Glutamatergic neuron (in vitro differentiated cells): ENCODE measurements around the gene TIMM10. TPM values are rescaled to one million over a fixed set of nuclear protein-coding genes. Genes with fewer than 3 reads are reported as not detected.

Source experiments
- DNase-seq: peaks from one replicate; pipeline ENCODE4 v3.0.0; 2022
- H3K27ac Mint-ChIP-seq: one replicate; pipeline ENCODE4 v1.8.0; 2020; ENCODE audit warnings: mild to moderate bottlenecking, mixed read lengths, inconsistent platforms; ENCODE audit not compliant: unreplicated experiment
- H3K27me3 Mint-ChIP-seq: one replicate; pipeline ENCODE4 v1.8.0; 2020; ENCODE audit warnings: mild to moderate bottlenecking, moderate library complexity, mixed read lengths, inconsistent platforms; ENCODE audit not compliant: unreplicated experiment
- H3K36me3 Mint-ChIP-seq: one replicate; pipeline ENCODE4 v1.8.0; 2020; ENCODE audit warnings: mild to moderate bottlenecking, mixed read lengths, inconsistent platforms; ENCODE audit not compliant: unreplicated experiment
- H3K4me1 Mint-ChIP-seq: one replicate; pipeline ENCODE4 v1.8.0; 2020; ENCODE audit warnings: mild to moderate bottlenecking, low read depth, mixed read lengths, inconsistent platforms; ENCODE audit not compliant: unreplicated experiment
- H3K4me3 Mint-ChIP-seq: one replicate; pipeline ENCODE4 v1.8.0; 2020; ENCODE audit warnings: mild to moderate bottlenecking, mixed read lengths, inconsistent platforms; ENCODE audit not compliant: unreplicated experiment
- H3K9me3 Mint-ChIP-seq: one replicate; pipeline ENCODE4 v1.8.0; 2020; ENCODE audit warnings: mild to moderate bottlenecking, moderate library complexity, mixed read lengths, inconsistent platforms; ENCODE audit not compliant: unreplicated experiment
- total RNA-seq: library from RNA; stranded (reverse); fragmentation: NEBNext Ultra II Directional; extraction: Animal tissue kit (Norgen Biotek cat#: 25700); gene quantifications from one replicate; pipeline ENCODE4 v1.2.1, GENCODE V29; 2021; ENCODE audit not compliant: unreplicated experiment
- TF ChIP-seq, protein P1 (sequence below): fragments of 200-600 bp; sonication (generic); IDR thresholded peaks from one replicate; pipeline ENCODE4 v1.5.0; 2021; ENCODE audit not compliant: partially characterized antibody, unreplicated experiment

The TIMM10 gene
- total RNA-seq, 1 donor from 2014 or later = 51.2 TPM

DNA sequence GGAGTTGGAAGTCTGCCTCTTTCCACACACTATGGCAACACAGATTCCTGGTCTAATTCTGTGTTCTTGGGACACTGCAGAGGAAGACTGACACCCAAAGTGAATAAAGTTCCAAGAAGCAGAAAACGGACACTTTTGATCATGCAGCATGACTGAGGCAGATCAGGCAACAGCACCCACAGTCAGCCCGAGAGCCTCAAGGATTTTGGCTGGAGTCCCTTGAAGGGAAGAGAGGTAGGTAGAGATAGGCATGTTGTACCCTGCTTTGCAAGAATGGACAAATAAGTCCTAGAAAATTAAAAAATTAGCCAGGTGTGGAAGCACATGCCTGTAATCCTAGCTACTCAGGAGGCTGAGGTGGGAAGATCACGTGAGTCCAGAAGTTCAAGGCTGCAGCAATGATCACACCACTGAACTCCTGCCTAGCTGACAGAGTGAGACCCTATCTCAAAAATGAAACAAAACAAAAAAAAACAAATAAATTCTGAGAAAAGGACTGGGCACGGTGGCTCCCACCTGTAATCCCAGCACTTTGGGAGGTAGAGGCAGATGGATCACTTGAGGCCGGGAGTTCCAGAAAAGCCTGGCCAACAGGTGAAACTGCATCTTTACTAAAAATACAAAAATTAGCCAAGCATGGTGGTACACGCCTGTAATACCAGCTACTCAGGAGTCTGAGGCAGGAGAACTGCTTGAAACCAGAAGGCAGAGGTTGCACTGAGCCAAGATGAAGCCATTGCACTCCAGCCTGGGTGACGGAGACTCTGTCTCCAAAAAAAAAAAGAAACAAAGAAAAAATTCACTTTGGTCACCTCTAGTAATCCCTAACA is 22.0 kb downstream of the TIMM10 start:
- no peak overlapping the region for H3K27ac Mint-ChIP-seq
- H3K9me3 Mint-ChIP-seq = no peaks in the 10 kb centered on the region
- H3K27me3 Mint-ChIP-seq = peaks cover 7% of the 10 kb centered on the region
- H3K36me3 Mint-ChIP-seq = no peaks in the 10 kb centered on the region
- DNase-seq = no peak
- H3K4me3 Mint-ChIP-seq = no peak overlapping the region
- TF ChIP-seq, protein P1, sequence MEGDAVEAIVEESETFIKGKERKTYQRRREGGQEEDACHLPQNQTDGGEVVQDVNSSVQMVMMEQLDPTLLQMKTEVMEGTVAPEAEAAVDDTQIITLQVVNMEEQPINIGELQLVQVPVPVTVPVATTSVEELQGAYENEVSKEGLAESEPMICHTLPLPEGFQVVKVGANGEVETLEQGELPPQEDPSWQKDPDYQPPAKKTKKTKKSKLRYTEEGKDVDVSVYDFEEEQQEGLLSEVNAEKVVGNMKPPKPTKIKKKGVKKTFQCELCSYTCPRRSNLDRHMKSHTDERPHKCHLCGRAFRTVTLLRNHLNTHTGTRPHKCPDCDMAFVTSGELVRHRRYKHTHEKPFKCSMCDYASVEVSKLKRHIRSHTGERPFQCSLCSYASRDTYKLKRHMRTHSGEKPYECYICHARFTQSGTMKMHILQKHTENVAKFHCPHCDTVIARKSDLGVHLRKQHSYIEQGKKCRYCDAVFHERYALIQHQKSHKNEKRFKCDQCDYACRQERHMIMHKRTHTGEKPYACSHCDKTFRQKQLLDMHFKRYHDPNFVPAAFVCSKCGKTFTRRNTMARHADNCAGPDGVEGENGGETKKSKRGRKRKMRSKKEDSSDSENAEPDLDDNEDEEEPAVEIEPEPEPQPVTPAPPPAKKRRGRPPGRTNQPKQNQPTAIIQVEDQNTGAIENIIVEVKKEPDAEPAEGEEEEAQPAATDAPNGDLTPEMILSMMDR = no peak
- H3K4me1 Mint-ChIP-seq = no peaks in the 10 kb centered on the region

DNA sequence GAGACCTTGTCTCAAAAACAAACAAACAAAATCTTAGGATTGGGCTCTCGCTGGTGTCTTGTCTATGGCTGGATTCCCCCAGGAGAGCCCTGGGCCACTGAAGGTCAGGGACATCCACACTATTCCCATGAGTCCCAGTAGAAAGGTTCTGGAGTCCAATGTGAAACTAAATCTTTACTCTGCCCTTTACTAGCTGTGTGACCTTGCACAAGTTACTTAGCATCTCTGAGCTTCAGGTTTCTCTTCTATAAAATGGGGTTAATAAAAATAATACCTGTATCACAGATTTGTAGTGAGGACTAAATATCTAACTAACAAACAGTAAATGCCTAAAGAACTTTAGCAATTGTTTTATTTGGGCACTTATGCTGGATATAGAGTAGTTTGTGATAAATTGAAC is 24.0 kb downstream of the TIMM10 start:
- TF ChIP-seq, protein P1 = no peak
- Mint-ChIP-seq H3K9me3 (peaks cover 4% of the 10 kb centered on the region), H3K4me3 (no peak overlapping the region)

DNA sequence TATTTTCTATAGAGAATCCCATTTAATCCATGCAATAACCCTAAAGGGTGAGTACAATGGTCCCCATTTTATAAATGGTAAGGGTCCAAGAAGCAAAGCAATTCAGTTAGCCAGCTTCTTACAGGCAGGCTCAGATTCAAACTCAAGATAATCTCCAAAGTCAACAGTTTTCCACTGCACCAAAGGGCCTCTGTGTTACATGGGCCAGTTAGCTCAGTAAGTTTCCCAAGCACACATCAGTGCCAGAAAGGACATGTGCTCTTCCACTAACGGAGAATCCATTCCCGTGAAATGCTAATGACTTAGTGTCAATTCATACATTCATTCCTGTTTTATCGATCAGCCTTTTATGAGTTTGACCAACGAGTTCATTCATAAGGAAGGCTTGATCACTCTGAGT is 26.0 kb downstream of the TIMM10 start:
- Mint-ChIP-seq H3K36me3 (no peaks in the 10 kb centered on the region), H3K9me3 (peaks cover 6% of the 10 kb centered on the region), H3K4me3 (no peak overlapping the region), H3K27ac (no peak overlapping the region), H3K27me3 (peaks cover 4% of the 10 kb centered on the region), H3K4me1 (peaks cover 13% of the 10 kb centered on the region)
- DNase-seq = no peak
- TF ChIP-seq, protein P1 = no peak

More for the DNA sequence above, 24.0 kb downstream of the TIMM10 start:
- no peak for DNase-seq
- peaks cover 4% of the 10 kb centered on the region for H3K27me3 Mint-ChIP-seq
- no peaks in the 10 kb centered on the region for H3K36me3 Mint-ChIP-seq
- no peak overlapping the region for H3K27ac Mint-ChIP-seq
- H3K4me1 Mint-ChIP-seq = no peaks in the 10 kb centered on the region

DNA sequence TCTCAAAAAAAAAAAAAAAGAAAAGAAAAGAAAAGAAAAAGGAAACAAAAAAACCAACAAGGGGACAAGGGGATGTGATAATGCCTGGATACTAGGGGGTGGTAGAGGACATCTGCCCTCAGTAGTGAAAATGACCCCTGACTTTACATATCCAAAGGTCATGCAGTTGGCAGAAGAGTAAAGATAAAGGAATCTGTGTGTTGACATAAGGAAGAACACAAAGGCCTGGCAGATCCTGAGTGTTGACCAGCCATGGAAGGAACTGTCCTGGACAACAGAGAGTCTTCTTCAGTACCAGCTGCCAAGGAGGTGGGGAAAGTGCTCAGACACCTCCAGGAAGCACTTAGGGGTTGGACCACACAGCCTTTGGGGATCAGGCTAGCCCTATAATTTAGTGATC is 27.7 kb downstream of the TIMM10 start:
- TF ChIP-seq, protein P1 = no peak
- peaks cover 17% of the 10 kb centered on the region for H3K4me1 Mint-ChIP-seq
- no peak for DNase-seq
- H3K27ac Mint-ChIP-seq = no peak overlapping the region
- no peaks in the 10 kb centered on the region for H3K36me3 Mint-ChIP-seq
- peaks cover 9% of the 10 kb centered on the region for H3K9me3 Mint-ChIP-seq
- peaks cover 4% of the 10 kb centered on the region for H3K27me3 Mint-ChIP-seq
- H3K4me3 Mint-ChIP-seq = no peak overlapping the region

DNA sequence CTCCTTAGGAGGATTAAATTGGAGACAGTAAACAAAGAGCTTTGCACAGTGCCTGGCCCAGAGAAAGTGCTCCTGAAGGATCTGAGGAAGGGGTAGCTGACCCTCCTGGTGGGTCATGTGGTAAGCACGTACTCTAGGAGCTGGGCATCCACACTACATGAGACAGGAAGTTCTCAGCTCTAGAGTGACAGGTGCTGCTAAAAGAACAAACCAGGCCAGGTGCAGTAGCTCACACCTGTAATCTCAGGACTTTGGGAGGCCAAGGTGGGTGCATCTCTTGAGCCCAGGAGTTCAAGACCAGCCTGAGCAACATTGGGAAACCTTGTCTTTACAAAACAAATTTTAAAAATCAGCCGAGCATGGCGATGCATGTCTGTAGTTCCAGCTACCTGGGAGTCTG is 28.2 kb downstream of the TIMM10 start:
- TF ChIP-seq, protein P1 = no peak
- no peak for DNase-seq
- no peak overlapping the region for H3K4me3 Mint-ChIP-seq
- H3K27ac Mint-ChIP-seq = no peak overlapping the region
- H3K27me3 Mint-ChIP-seq = peaks cover 6% of the 10 kb centered on the region
- peaks cover 10% of the 10 kb centered on the region for H3K9me3 Mint-ChIP-seq
- H3K4me1 Mint-ChIP-seq = peaks cover 22% of the 10 kb centered on the region
- H3K36me3 Mint-ChIP-seq = no peaks in the 10 kb centered on the region
